Heart left ventricle (tissue), 13 donors: ENCODE measurements around the gene CALM1.

ENCODE experiments used
- CTCF ChIP-seq, 12 donors: fragments of 200-600 bp; sonication (generic) in 4 of 12; IDR thresholded peaks; one replicate each; pipeline versions ENCODE4 v1.5.0 to v1.8.0; 2018 to 2022; ENCODE audit warnings: antibody characterized with exemption in 12 of 12, mild to moderate bottlenecking in 5 of 12
- POLR2A ChIP-seq, 2 donors: fragments of 450-650 bp; IDR thresholded peaks; one replicate each; pipeline ENCODE4 v1.6.1; 2017; ENCODE audit warnings: antibody characterized with exemption in 2 of 2, mild to moderate bottlenecking in 2 of 2, moderate library complexity in 2 of 2
- donor health status: ischemic (EF 13 %, LVEDD 7.1; RV severe dilation, severe dysfunction).
- donor health status: DM: no; HTN: yes; CAD: no.
- donor health status: DM: no; HTN: no; CAD: no.
- donor health status: ischemic (EF 25% LVEDD 6.9; RV normal size, moderate dysfunction).
- donor health status: ischemic (EF 25% LVEDD 5.7; RV mildly dilated, moderate dysfunction).
- donor health status: ischemic (EF 35%, LVEDD 5.7; RV mildly dilated, moderate dysfunction).
- donor health status: nonischemic (EF 11% LVEDD 7.7; RV severe dilation, severe dysfunction).
- donor health status: DM: yes; HTN: yes; CAD: no.
- donor health status: PGD.
- donor health status: ischemic (EF 29% LVEDD 5.4; RV normal size, mild dysfunction).
- donor health status: nonischemic (EF 23%, LVEDD 6.1; RV moderate dilation, normal function).

GRCh38 chr14:90349739-90350138, 47.1 kb upstream of the CALM1 start:
- TF ChIP-seq POLR2A (IDR thresholded peaks at IDR 0.05) (no peak), CTCF (IDR thresholded peaks at IDR 0.05) (no peak)
